HuH-7.5 (cell line): ENCODE measurements around the gene KRTAP4-5.
"Not testable (repeated sequence)": the region's sequence is repeated elsewhere in the genome, so short reads cannot be mapped to it uniquely, and the experiment has no call there.

Source experiments
- DNase-seq: peaks from one replicate; pipeline ENCODE4 v3.0.0; 2011; ENCODE audit warnings: low spot score

The KRTAP4-5 gene

GRCh38 chr17:41149652-41149985 is at the start of gene KRTAP4-5:
Gene KRTAP4-5, minus strand, starts transcription at chr17:41149825. Its CDS starts 58 bp downstream, at chr17:41149767.
- no peak for DNase-seq

- DNase-seq: no peak
Observed at GRCh38 chr17:41196068-41196467, 46.4 kb upstream of the KRTAP4-5 start.

- no peak for DNase-seq
Observed at GRCh38 chr17:41190328-41190727, 40.7 kb upstream of the KRTAP4-5 start.

DNA sequence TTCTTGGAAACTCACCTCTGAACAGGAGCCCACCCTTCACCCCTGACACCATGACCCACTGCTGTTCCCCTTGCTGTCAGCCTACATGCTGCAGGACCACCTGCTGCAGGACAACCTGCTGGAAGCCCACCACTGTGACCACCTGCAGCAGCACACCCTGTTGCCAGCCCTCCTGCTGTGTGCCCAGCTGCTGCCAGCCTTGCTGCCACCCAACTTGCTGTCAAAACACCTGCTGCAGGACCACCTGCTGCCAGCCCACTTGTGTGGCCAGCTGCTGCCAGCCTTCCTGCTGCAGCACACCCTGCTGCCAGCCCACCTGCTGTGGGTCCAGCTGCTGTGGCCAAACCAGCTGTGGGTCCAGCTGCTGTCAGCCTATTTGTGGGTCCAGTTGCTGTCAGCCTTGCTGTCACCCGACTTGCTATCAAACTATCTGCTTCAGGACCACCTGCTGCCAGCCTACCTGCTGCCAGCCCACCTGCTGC is 40.3 kb upstream of the KRTAP4-5 start, which contains the start of gene KRTAP9-1:
Gene KRTAP9-1 (plus strand): TSS at position 51 of the 482 bp plus-strand sequence. CDS start 0 bp downstream, at position 51.
- not testable (repeated sequence) for DNase-seq

GRCh38 chr17:41186872-41187271 is 37.2 kb upstream of the KRTAP4-5 start:
- DNase-seq: no peak

- DNase-seq: no peak
Observed at GRCh38 chr17:41185001-41185400, 35.4 kb upstream of the KRTAP4-5 start.

GRCh38 chr17:41184480-41184961 is 34.9 kb upstream of the KRTAP4-5 start, which contains the start of gene KRTAP4-1:
Gene KRTAP4-1, minus strand, starts transcription at chr17:41184911. Its CDS starts 57 bp downstream, at chr17:41184854.
- no peak for DNase-seq

DNA sequence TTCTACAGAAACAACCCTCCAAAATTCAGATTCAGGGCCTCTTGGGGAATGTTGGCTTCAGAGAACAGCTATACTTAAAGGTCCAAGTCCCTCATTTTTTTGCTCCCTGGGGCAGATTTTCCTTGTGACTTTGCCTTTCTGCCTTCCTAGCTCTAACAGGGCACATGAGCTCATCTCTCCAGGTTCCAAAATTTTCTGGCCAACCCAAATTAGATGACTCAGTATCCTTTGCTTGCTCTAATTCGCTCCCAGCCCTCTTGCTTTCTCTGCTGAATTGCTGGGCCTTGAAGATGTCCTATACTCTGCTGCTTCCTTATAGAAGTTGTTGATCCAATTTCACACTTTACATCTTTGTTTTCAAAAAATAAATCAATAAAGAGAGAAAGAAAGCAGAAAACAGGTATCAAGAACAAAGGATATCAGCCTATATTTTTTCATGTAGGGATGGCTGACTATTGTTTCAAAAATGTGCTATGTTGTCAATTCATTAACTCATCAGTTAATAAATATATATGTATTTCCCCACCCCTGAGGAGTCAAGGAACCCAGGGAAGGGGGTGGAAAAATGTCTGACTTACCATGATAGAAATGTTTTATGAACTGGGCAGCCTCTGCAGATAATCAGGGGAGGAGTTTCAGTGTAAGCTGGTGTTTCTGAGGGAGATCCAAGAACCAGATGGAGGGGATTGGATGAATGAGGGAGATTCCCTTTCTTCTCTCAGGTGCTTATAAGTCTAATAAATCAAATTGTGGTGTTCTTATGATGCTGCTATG is 29.4 kb upstream of the KRTAP4-5 start:
- no peak for DNase-seq

- no peak for DNase-seq
Observed at GRCh38 chr17:41178341-41178740, 28.7 kb upstream of the KRTAP4-5 start.

DNA sequence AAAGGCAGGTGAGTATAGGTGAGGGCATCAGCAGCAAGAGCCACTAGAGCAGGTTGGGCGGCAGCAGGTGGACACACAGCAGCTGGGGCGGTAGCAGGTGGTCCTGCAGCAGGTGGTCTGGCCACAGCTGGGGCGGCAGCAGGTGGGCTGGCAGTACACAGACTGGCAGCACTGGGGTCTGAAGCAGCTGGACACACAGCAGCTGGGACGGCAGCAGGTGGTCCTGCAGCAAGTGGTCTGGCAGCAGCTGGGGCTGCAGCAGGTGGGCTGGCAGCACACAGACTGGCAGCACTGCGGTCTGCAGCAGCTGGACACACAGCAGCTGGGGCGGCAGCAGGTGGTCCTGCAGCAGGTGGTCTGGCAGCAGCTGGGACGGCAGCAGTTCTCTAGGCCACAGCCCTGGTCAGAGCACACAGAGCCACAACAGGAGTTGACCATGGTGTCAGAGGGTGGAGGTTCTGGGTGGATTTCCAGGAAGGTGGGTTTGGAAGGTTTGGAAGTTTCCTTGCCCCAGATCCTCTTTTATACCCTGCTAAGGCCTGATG is 28.2 kb upstream of the KRTAP4-5 start, which contains the start of gene KRTAP4-2:
Gene KRTAP4-2 (minus strand): TSS at position 495 of the 545 bp plus-strand sequence. CDS start 57 bp downstream, at position 438.
- no peak for DNase-seq

DNA sequence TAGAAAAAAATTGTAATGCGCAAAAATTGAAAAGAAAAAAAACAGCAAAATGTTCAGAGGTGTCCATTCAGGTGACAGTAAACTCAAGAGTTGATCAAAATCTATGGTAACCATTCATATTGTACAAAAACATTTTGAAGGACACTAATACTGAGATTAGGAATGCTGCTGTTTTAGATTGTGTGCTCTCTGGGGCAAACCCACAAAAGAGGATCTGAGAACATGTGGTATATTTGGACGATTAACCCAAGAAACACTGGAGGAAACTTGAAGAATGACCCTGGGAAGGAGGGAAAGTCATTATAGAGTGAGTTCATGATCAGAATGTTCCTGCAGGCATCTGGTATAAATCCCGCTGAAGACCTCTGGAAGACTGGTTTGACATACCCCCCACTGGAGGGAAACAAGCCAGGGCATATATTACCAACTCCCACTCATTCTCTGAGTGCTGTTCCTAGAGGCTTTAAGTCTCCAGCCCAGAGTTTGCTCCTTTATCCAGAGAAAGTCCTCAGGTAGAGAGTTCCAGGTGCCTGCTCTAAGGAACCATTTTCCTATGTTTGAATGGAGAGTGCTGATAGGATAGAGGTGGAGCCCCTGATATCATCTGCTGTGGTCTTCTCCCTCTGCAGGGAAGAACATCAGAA is 27.2 kb upstream of the KRTAP4-5 start:
- no peak for DNase-seq

GRCh38 chr17:41171886-41172285 is 22.3 kb upstream of the KRTAP4-5 start:
- DNase-seq: no peak

DNA sequence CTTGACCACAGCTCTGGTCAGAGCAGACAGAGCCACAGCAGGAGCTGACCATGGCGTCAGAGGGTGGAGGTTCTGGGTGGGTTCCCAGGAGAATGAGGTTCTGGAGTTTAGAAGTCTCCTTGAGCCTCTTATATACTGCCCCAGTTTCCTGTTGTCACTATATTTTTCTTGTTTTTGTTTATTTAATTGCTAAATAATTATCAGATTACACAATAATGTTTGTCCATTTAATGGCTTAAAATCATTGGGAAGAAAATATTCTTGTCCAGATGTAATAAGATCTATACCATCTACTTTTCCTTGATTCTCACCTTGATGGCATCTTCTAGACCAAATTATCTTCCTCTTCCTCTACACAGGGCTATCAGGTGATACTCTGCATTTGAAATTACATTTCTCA is 18.5 kb upstream of the KRTAP4-5 start, which contains the start of gene KRTAP4-3:
Gene KRTAP4-3 (minus strand): TSS at position 101 of the 400 bp plus-strand sequence. CDS start 49 bp downstream, at position 52.
- no peak for DNase-seq

DNA sequence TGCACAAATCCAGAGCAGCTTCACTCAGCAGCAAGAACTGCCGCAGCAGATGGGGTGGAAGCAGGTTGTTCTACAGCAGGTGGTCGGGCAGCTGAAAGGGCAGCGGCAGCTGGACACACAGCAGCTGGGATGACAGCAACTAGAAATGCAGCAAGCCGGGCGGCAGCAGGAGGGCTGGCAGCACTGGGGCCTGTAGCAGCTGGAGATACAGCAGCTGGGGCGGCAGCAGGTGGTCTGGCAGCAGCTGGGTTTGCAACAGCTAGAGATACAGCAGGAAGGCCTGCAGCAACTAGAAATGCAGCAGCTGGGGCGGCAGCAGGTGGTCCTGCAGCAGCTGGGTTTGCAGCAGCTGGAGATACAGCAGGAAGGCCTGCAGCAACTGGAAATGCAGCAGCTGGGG is 17.9 kb upstream of the KRTAP4-5 start:
- DNase-seq: no peak

GRCh38 chr17:41163828-41164227 is 14.2 kb upstream of the KRTAP4-5 start:
- DNase-seq: no peak

DNA sequence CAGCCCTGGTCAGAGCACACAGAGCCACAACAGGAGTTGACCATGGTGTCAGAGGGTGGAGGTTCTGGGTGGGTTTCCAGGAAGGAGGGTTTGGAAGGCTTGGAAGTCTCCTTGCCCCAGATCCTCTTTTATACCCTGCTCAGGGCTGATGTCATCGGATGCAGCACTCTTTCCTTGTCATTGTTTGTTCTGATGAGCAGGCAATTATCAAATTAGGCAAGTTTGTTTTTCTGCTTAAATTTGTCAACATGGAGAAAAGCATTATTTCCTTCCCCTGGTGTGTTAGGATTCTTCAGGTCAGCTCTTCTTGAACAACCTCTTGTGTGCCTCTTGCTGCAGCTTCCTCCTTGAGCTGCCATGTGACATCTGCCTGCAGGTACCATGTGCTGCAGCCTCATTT is 11.0 kb upstream of the KRTAP4-5 start, which contains the start of gene KRTAP4-4:
Gene KRTAP4-4 (minus strand): TSS at position 101 of the 400 bp plus-strand sequence. CDS start 57 bp downstream, at position 44.
- DNase-seq: no peak

DNA sequence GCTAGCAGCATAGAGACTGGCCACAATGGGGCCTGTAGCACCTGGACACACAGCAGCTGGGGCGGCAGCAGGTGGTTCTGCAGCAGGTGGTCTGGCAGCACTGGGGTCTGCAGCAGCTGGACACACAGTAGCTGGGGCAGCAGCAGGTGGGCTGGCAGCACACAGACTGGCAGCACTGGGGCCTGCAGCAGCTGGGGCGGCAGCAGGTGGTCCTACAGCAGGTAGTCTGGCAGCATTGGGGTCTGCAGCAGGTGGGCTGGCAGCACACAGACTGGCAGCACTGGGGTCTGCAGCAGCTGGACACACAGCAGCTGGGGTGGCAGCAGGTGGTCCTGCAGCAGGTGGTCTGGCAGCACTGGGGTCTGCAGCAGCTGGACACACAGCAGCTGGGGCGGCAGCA is 10.6 kb upstream of the KRTAP4-5 start:
- DNase-seq: not testable (repeated sequence)

DNA sequence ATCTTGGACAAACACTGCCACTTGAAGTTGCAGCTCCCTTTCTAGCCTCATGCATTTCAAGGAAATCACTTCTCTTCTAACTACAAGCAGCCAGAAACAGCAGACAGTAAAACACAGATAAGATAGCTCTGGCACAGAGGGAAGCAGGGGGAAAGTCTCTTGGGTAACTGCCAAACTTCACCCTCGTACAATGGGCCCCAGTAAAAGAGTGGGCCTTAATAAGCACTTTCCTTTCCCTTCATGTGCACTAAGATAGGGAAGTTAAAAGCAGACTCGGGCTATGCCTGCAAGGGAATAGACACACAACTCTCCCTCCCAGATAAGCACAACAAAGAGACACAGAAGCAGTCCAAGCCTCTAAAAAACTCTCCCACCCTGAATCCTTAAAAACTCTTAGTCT is 4.2 kb upstream of the KRTAP4-5 start:
- no peak for DNase-seq

- no peak for DNase-seq
Observed at GRCh38 chr17:41151525-41151924, 1.9 kb upstream of the KRTAP4-5 start.

DNA sequence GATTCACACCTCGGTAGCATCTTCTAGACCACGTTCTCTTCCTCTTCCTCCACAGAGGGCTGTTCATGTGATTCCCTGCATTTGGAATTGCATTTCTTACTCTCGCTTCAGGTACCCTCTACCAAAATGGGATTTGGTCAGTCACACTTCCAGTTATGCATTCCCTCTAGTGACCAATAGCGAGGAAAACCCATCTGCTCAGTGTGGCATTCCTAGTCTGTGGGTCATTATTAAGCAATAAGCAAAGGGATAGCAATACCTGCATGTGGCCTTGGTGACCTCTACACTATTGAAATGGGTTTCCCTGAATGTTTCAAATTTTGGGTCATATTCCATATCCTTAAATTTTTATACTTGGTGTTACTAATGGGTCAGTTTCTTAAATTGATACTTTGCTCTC is 401 bp upstream of the KRTAP4-5 start:
- no peak for DNase-seq

GRCh38 chr17:41148971-41149651 is 514 bp downstream of the KRTAP4-5 start:
- DNase-seq: not testable (repeated sequence)
